Lower leg skin (tissue), 4 donors: ENCODE measurements around the gene TOR4A. TPM values are rescaled to one million over a fixed set of nuclear protein-coding genes. Genes with fewer than 3 reads are reported as not detected.

ENCODE experiments used
- DNase-seq, 2 donors: peaks; one replicate each; pipeline ENCODE4 v3.0.0-alpha.2; 2019; ENCODE audit warnings: low spot score in 2 of 2
- H3K4me3 ChIP-seq: fragments of 200-600 bp; sonication (generic); 2 replicates; pipeline ENCODE4 v1.5.1; 2017; ENCODE audit warnings: mild to moderate bottlenecking, low read depth; ENCODE audit not compliant: poor library complexity, severe bottlenecking
- CTCF ChIP-seq, 3 donors: fragments of 450-650 bp; IDR thresholded peaks; one replicate each; pipeline ENCODE4 v1.5.1; 2016; ENCODE audit warnings: antibody characterized with exemption in 3 of 3, mild to moderate bottlenecking in 3 of 3, moderate library complexity in 2 of 3
- POLR2A ChIP-seq, 2 donors: fragments of 450-650 bp; IDR thresholded peaks; one replicate each; pipeline ENCODE4 v1.6.1; 2016 to 2017; ENCODE audit warnings: antibody characterized with exemption in 2 of 2, mild to moderate bottlenecking in 1 of 2, moderate library complexity in 1 of 2
- WGBS, 2 donors: methylation state at CpG; one replicate each; pipeline ENCODE4 v1.1.5; 2018; 5-methylcytosine and 5-hydroxymethylcytosine counted together
- intact Hi-C: fragments of 100-400 bp; cut with DNase I; formaldehyde crosslinking; loops from one replicate; pipeline ENCODE4 v1.15.0; 2023; ENCODE audit warnings: low total_unique reads
- total RNA-seq, 4 donors: library from RNA; depleted of rRNA; stranded (reverse); fragments of >200 nt; gene quantifications; one replicate each; pipeline ENCODE4 v1.1.0, GENCODE V29; 2016

TOR4A gene
- total RNA-seq, 4 donors from 2014 or later: 4.9 to 7.4 (median 5.6) TPM

DNA sequence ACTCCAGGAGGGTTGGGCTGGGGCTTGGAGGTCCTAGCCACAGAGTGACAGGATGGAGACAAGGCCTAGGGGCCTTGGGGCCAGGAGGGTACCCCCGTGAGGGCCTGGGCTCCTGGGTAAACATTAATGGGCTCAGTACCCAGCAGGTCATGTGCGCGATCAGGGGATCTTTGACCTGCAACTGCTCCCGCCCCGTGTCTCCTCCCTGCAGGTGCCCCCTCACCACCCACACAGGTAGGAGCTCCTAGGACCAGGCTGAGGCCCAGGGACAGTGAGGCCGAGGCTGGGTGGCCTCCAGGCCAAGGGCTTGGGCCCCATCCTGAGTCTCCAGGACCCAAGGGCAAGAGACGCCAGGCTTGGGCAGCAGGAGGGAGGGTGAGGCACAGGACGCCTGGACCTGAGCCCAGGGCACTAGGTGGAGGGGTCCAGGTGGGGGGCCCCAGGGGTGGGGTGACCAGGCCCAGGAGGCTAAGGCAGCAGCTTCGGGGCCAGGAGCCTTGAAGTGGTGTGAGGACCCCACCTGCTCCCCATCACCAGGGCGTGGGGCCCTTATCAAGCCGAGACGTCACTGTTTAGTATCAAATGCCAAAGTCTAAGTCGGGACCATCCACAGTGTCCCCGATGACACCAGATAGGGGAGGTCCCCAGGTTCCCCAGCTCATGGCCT is 46.7 kb upstream of the TOR4A start, which contains the start of gene SLC34A3:
Gene SLC34A3 (plus strand): TSS at position 197 of the 667 bp plus-strand sequence. CDS start 802 bp downstream, outside the sequence.
- WGBS, 2 donors: 69 to 74% methylated on average over 7 to 11 of the region's 14 CpGs

DNA sequence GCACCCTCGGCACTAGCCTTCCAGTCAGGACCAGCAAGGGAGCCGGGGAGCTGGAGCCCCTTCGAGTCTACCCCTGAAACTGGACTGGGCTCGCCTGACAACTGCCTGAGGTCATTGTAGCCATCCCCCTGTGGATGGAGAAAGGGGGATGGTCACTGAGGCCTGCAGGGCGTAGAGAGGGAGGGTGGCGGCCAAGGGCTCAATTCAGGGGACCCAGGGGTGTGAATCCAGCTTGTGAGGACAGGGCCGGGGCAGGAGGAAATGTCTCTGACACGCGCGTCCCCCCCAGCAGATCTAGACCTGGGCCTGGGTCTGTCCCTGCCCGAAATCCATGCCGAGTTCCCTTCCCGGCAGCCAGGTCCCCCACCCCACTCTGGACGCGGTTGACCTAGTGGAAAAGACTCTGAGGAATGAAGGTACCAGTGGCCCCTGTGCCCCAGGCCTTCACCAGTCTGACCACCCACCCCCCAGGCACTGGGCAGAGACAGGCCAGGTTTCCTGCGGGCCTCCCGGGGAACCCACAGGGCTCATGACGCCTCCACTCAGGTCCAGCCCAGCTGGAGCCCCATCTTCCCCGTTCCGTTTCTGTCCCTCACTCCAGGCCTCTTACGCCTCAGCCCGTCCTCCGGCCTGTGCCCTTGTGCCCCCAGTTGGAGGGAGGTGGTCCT is 46.0 kb upstream of the TOR4A start:
- TF ChIP-seq POLR2A (IDR thresholded peaks at IDR 0.05): no peak
- DNase-seq: no peak
- H3K4me3 ChIP-seq: no peak overlapping the region
- 79 to 80% methylated on average over 20 to 23 of the region's 23 CpGs for WGBS, 2 donors
- intact Hi-C loops: loop anchor here (2.0 kb wide), 1 partner anchor 57 kb away; no protein-coding TSS in a partner anchor

More for the DNA sequence above, 46.7 kb upstream of the TOR4A start, which contains the start of gene SLC34A3:
- TF ChIP-seq POLR2A (IDR thresholded peaks at IDR 0.05) (no peak), CTCF (IDR thresholded peaks at IDR 0.05) (no peak)
- intact Hi-C loops: loop anchor here (2.0 kb wide), 1 partner anchor 56 kb away; no protein-coding TSS in a partner anchor
- no peak within 1 kb of the TSS for H3K4me3 ChIP-seq
- no peak for DNase-seq

- 55 to 62% methylated on average over 10 of the region's 10 CpGs for WGBS, 2 donors
- TF ChIP-seq POLR2A (IDR thresholded peaks at IDR 0.05): no peak
- TF ChIP-seq CTCF (IDR thresholded peaks at IDR 0.05): no peak
- H3K4me3 ChIP-seq: no peak overlapping the region
- intact Hi-C loops: no loop called here
- DNase-seq: no peak
Measured at GRCh38 chr9:137232101-137232500, 45.4 kb upstream of the TOR4A start.

GRCh38 chr9:137232510-137232909 is 45.0 kb upstream of the TOR4A start:
- intact Hi-C loops: no loop called here
- DNase-seq: no peak
- TF ChIP-seq CTCF (IDR thresholded peaks at IDR 0.05) (no peak), POLR2A (IDR thresholded peaks at IDR 0.05) (no peak)
- no peak overlapping the region for H3K4me3 ChIP-seq
- 53 to 72% methylated on average over 13 to 24 of the region's 24 CpGs for WGBS, 2 donors

DNA sequence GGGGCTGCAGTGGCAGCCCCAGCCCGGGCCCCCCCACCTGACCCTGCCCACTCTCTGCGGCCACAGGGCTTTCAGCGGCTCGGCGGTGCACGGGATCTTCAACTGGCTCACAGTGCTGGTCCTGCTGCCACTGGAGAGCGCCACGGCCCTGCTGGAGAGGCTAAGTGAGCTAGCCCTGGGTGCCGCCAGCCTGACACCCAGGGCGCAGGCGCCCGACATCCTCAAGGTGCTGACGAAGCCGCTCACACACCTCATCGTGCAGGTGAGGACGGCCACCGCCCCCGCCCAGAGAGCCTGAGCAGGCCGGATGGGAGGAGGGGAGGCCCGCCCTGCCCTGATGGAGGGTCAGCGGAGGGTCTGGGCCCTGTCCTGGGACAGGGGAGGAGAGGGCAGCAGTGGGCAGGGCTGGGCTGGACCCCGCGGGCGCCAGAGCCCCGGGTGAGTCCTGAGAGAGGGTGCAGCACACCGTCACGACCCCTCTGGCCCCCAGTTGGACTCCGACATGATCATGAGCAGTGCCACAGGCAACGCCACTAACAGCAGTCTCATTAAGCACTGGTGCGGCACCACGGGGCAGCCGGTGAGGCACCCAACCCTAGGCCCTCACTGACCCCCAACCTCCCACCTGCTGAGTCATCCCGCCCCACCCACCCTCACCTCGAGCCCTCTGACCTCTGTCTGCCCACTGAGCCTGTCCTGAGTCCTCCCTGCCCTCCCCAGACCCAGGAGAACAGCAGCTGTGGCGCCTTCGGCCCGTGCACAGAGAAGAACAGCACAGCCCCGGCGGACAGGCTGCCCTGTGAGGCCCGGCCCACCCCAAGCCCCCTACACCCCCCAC is 44.2 kb upstream of the TOR4A start:
- intact Hi-C loops: no loop called here
- no peak overlapping the region for H3K4me3 ChIP-seq
- TF ChIP-seq POLR2A (IDR thresholded peaks at IDR 0.05): no peak
- no peak for TF ChIP-seq CTCF (IDR thresholded peaks at IDR 0.05)
- 66 to 71% methylated on average over 27 to 36 of the region's 40 CpGs for WGBS, 2 donors
- DNase-seq: no peak
